GM21515 (cell line): ENCODE measurements around the gene LRRK1.

Experiments
- ATAC-seq: cut with Tn5 transposase; IDR thresholded peaks from one replicate; pipeline ENCODE4 v1.9.1; 2021; ENCODE audit not compliant: unreplicated experiment

The LRRK1 gene

GRCh38 chr15:101001796-101002195, 82.6 kb downstream of the LRRK1 start:
- ATAC-seq, result no peak

GRCh38 chr15:101003081-101003480, 83.9 kb downstream of the LRRK1 start:
- ATAC-seq, result no peak

GRCh38 chr15:101003706-101004105, 84.5 kb downstream of the LRRK1 start:
- no peak for ATAC-seq

- no peak for ATAC-seq
These were observed 85.3 kb downstream of the LRRK1 start for GRCh38 chr15:101004500-101004899.

- ATAC-seq, result no peak
These were observed 86.0 kb downstream of the LRRK1 start for GRCh38 chr15:101004986-101005747.

- ATAC-seq, result peak; percentile 59
These were observed 88.0 kb downstream of the LRRK1 start for GRCh38 chr15:101006931-101007691.

GRCh38 chr15:101008158-101009139, 89.3 kb downstream of the LRRK1 start:
- ATAC-seq, result peak; percentile 91

- no peak for ATAC-seq
These were observed 90.0 kb downstream of the LRRK1 start for GRCh38 chr15:101009176-101009575.

- ATAC-seq, result no peak
These were observed 91.6 kb downstream of the LRRK1 start for GRCh38 chr15:101010781-101011180.

- no peak for ATAC-seq
These were observed 93.4 kb downstream of the LRRK1 start for GRCh38 chr15:101012326-101013200.

GRCh38 chr15:101013201-101013550, 94.0 kb downstream of the LRRK1 start:
- ATAC-seq, result no peak

- no peak for ATAC-seq
These were observed 94.9 kb downstream of the LRRK1 start for GRCh38 chr15:101013769-101014675.

- no peak for ATAC-seq
These were observed 96.0 kb downstream of the LRRK1 start for GRCh38 chr15:101014921-101015841.

- ATAC-seq, result no peak
These were observed 97.4 kb downstream of the LRRK1 start for GRCh38 chr15:101016581-101016980.

GRCh38 chr15:101017093-101017754, 98.1 kb downstream of the LRRK1 start:
- ATAC-seq, result no peak

GRCh38 chr15:101018016-101018415, 98.9 kb downstream of the LRRK1 start:
- no peak for ATAC-seq

- ATAC-seq, result no peak
These were observed 99.3 kb downstream of the LRRK1 start for GRCh38 chr15:101018450-101018849.
